ENCODE measurements around the gene L2HGDH. TPM values are rescaled to one million over a fixed set of nuclear protein-coding genes. Genes with fewer than 3 reads are reported as not detected.

L2HGDH gene
- polyA plus RNA-seq, 2 of the 4 experiments (the other 2 are of a cell fraction): 14.5 to 18.1 TPM

DNA sequence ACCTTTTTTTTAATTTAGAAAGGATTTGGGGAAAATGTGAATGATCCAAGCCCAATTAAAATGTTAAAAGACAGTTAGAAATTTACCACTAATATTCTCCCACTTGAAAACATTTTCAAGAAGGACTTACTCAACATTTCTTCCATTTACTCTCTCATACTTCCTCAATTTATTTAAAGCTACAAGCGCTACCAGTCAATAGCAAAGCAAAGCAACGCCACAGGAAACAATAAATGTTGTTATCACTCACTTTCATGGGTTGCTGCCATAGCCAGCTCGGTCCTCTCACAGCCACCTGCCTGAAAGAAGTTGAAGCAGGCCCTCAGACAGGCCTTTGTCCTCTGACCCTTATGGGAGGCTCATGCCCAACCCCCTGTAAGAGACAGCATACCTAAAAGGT lies 74.6 kb downstream of the L2HGDH start:
- FAIRE-seq (no peak), DNase-seq (ENCODE audit: low read depth in 1 of 2, low spot score in 1 of 2) (no peak), ATAC-seq (no peak)
- ChIA-PET POLR2A (no interaction called here), CTCF (no interaction called here)
- 37% methylated on average over 3 of the region's 3 CpGs for WGBS (ENCODE audit: missing lambda C conversion rate)
- H3K4me2 ChIP-seq: no peak overlapping the region
- H3K4me1 ChIP-seq: peaks cover 5% of the 10 kb centered on the region; the same call in 1 of the 3 replicates
- TF ChIP-seq REST (IDR thresholded peaks at IDR 0.05) (no peak), NPAS2 (CRISPR knock-in tag; IDR thresholded peaks at IDR 0.05; ENCODE audit: borderline replicate concordance) (no peak), HOXB5 (CRISPR knock-in tag; IDR thresholded peaks at IDR 0.05) (no peak), CBX2 (IDR thresholded peaks at IDR 0.05; ENCODE audit: borderline replicate concordance, low read depth) (no peak), CEBPB (IDR thresholded peaks at IDR 0.05) (no peak), JUN (IDR thresholded peaks at IDR 0.05) (no peak), RCOR1 (IDR thresholded peaks at IDR 0.05; ENCODE audit: low read depth, low read length) (no peak), EP300 (IDR thresholded peaks at IDR 0.05) (no peak)
- TF ChIP-seq, protein P1, sequence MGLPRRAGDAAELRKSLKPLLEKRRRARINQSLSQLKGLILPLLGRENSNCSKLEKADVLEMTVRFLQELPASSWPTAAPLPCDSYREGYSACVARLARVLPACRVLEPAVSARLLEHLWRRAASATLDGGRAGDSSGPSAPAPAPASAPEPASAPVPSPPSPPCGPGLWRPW (IDR thresholded peaks at IDR 0.05): no peak
- H3K4me3 ChIP-seq: no peak overlapping the region
- H3K9me3 ChIP-seq: 0 out of 3 replicates have a peak, but pooled peaks cover 4% of the 10 kb centered on the region
- H3K27ac ChIP-seq: no peak overlapping the region

DNA sequence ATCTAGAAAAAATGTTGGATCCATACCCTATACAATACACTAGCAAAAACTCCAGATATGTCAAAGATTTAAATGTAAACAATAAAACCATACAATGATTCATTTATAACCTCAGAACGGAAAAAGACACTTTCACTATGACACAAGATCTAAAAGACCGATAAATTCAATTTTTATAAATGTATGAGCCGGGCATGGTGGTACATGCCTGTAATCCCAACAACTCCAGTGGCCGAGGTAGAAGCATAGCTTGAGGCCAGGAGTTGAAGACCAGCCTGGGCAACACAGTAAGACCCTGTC lies 78.1 kb downstream of the L2HGDH start:
- H3K9me3 ChIP-seq: 0 out of 3 replicates have a peak, but pooled peaks cover 4% of the 10 kb centered on the region
- ATAC-seq (no peak), DNase-seq (ENCODE audit: low read depth in 1 of 2, low spot score in 1 of 2) (no peak), FAIRE-seq (no peak)
- H3K4me3 ChIP-seq: no peak overlapping the region
- H3K4me2 ChIP-seq: no peak overlapping the region
- peaks cover 15% of the 10 kb centered on the region; the same call in 2 of the 3 replicates for H3K4me1 ChIP-seq
- CTCF ChIA-PET: no interaction called here
- WGBS (ENCODE audit: missing lambda C conversion rate): 85% methylated on average over 4 of the region's 4 CpGs
- no peak overlapping the region for H3K27ac ChIP-seq
- POLR2A ChIA-PET: no interaction called here
- TF ChIP-seq CBX8 (IDR thresholded peaks at IDR 0.05): no peak
- no peak for TF ChIP-seq EHMT2 (IDR thresholded peaks at IDR 0.05; ENCODE audit: low read depth)
- no peak for TF ChIP-seq ZNF302 (CRISPR knock-in tag; IDR thresholded peaks at IDR 0.05)
- TF ChIP-seq NPAS2 (CRISPR knock-in tag; IDR thresholded peaks at IDR 0.05; ENCODE audit: borderline replicate concordance): no peak
- TF ChIP-seq CBX2 (IDR thresholded peaks at IDR 0.05; ENCODE audit: borderline replicate concordance, low read depth): no peak
- no peak for TF ChIP-seq ZC3H11A (IDR thresholded peaks at IDR 0.05)
- TF ChIP-seq, protein P2, sequence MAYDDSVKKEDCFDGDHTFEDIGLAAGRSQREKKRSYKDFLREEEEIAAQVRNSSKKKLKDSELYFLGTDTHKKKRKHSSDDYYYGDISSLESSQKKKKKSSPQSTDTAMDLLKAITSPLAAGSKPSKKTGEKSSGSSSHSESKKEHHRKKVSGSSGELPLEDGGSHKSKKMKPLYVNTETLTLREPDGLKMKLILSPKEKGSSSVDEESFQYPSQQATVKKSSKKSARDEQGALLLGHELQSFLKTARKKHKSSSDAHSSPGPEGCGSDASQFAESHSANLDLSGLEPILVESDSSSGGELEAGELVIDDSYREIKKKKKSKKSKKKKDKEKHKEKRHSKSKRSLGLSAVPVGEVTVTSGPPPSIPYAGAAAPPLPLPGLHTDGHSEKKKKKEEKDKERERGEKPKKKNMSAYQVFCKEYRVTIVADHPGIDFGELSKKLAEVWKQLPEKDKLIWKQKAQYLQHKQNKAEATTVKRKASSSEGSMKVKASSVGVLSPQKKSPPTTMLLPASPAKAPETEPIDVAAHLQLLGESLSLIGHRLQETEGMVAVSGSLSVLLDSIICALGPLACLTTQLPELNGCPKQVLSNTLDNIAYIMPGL (CRISPR knock-in tag; IDR thresholded peaks at IDR 0.05; ENCODE audit: borderline replicate concordance): no peak
- TF ChIP-seq, protein P1 (IDR thresholded peaks at IDR 0.05): no peak
- TF ChIP-seq MAZ (IDR thresholded peaks at IDR 0.05; ENCODE audit: borderline replicate concordance, low read depth, low read length): no peak
- TF ChIP-seq NR3C1 (IDR thresholded peaks at IDR 0.05): no peak
- TF ChIP-seq HEYL (CRISPR knock-in tag; IDR thresholded peaks at IDR 0.05): no peak
- no peak for TF ChIP-seq ATOH8 (CRISPR knock-in tag; IDR thresholded peaks at IDR 0.05; ENCODE audit: low read depth)
- no peak for TF ChIP-seq NFE2L2 (conservative IDR thresholded peaks at IDR 0.05; ENCODE audit: low read length)
- no peak for TF ChIP-seq HOXB13 (CRISPR knock-in tag; IDR thresholded peaks at IDR 0.05; ENCODE audit: low read depth)
- no peak for TF ChIP-seq EP300 (IDR thresholded peaks at IDR 0.05)
- TF ChIP-seq FOSB (CRISPR knock-in tag; IDR thresholded peaks at IDR 0.05): no peak
- no peak for TF ChIP-seq EHF (CRISPR knock-in tag; IDR thresholded peaks at IDR 0.05)
- no peak for TF ChIP-seq JUN (IDR thresholded peaks at IDR 0.05)
- TF ChIP-seq JUNB (IDR thresholded peaks at IDR 0.05): no peak
- TF ChIP-seq, protein P3, sequence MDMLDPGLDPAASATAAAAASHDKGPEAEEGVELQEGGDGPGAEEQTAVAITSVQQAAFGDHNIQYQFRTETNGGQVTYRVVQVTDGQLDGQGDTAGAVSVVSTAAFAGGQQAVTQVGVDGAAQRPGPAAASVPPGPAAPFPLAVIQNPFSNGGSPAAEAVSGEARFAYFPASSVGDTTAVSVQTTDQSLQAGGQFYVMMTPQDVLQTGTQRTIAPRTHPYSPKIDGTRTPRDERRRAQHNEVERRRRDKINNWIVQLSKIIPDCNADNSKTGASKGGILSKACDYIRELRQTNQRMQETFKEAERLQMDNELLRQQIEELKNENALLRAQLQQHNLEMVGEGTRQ (IDR thresholded peaks at IDR 0.05): no peak
